SU-DHL-6 (cell line): ENCODE measurements around the gene SEC14L5.

Source experiments
- H2AFZ ChIP-seq: fragments of 200-600 bp; sonication (generic); 2 replicates; pipeline ENCODE4 v1.6.1; 2014; ENCODE audit warnings: low read depth, mild to moderate bottlenecking, moderate library complexity, mixed read lengths, antibody characterized with exemption, low read length; ENCODE audit not compliant: severe bottlenecking
- H3F3A ChIP-seq: fragments of 200-600 bp; shearing (Covaris generic); 2 replicates; pipeline ENCODE4 v1.6.0; 2016; ENCODE audit warnings: antibody characterized with exemption, mild to moderate bottlenecking; ENCODE audit not compliant: insufficient read depth
- H3K27ac ChIP-seq: fragments of 200-600 bp; sonication (generic); 2 replicates; pipeline ENCODE4 v1.5.1; 2016; ENCODE audit warnings: low read depth, mild to moderate bottlenecking, low read length, moderate library complexity, mixed read lengths
- H3K27me3 ChIP-seq: fragments of 200-600 bp; sonication (generic), shearing (Covaris generic); 2 replicates; pipeline ENCODE4 v1.6.0; 2014; ENCODE audit warnings: mild to moderate bottlenecking, low read length
- H3K36me3 ChIP-seq: fragments of 200-600 bp; sonication (generic); 2 replicates; pipeline ENCODE4 v1.6.1; 2014; ENCODE audit warnings: mild to moderate bottlenecking, low read length, mixed read lengths
- H3K4me2 ChIP-seq: fragments of 300-600, 200-600 bp; shearing (Covaris generic), sonication (generic); 2 replicates; pipeline ENCODE4 v1.6.0; 2014; ENCODE audit warnings: low read length, low read depth, mild to moderate bottlenecking; ENCODE audit not compliant: poor library complexity, severe bottlenecking
- H3K4me3 ChIP-seq: fragments of 200-600 bp; sonication (generic); 2 replicates; pipeline ENCODE4 v1.5.1; 2014; ENCODE audit warnings: antibody characterized with exemption, low read length, mild to moderate bottlenecking, mixed read lengths; ENCODE audit not compliant: insufficient read depth, poor library complexity, severe bottlenecking
- H3K79me2 ChIP-seq: fragments of 200-600 bp; sonication (generic); 2 replicates; pipeline ENCODE4 v1.6.1; 2014; ENCODE audit warnings: mild to moderate bottlenecking, low read length, moderate library complexity; ENCODE audit not compliant: insufficient read depth
- H3K9ac ChIP-seq: fragments of 200-600 bp; sonication (generic); 2 replicates; pipeline ENCODE4 v1.7.0; 2014; ENCODE audit warnings: mild to moderate bottlenecking, low read length
- H3K9me2 ChIP-seq: fragments of 200-600 bp; sonication (generic); replicated peaks from 2 replicates; pipeline ENCODE4 v1.6.1; 2014; ENCODE audit warnings: low read length; ENCODE audit not compliant: insufficient read depth
- H3K9me3 ChIP-seq: fragments of 200-600 bp; sonication (generic); 2 replicates; pipeline ENCODE4 v1.6.1; 2014; ENCODE audit warnings: low read length, mixed read lengths; ENCODE audit not compliant: insufficient read depth
- H4K20me1 ChIP-seq: fragments of 200-600 bp; sonication (generic); 2 replicates; pipeline ENCODE4 v1.6.1; 2014; ENCODE audit warnings: low read depth, mild to moderate bottlenecking, antibody characterized with exemption, low read length, moderate library complexity, mixed read lengths
- CTCF ChIP-seq: fragments of 200-600 bp; sonication (generic); IDR thresholded peaks from one replicate; pipeline ENCODE4 v1.5.1; 2017; ENCODE audit warnings: antibody characterized with exemption, mild to moderate bottlenecking, low read length, moderate library complexity; ENCODE audit not compliant: insufficient read depth, poor library complexity, severe bottlenecking
- EZH2phosphoT487 ChIP-seq: fragments of 200-600 bp; sonication (generic), shearing (Covaris generic); conservative IDR thresholded peaks from 2 replicates; pipeline ENCODE4 v1.6.1; 2018; ENCODE audit warnings: mild to moderate bottlenecking, antibody characterized with exemption, low read length, moderate library complexity, mixed read lengths

Gene SEC14L5

GRCh38 chr16:4987250-4987579 lies 29.1 kb downstream of the SEC14L5 start:
- H3K36me3 ChIP-seq = no peaks in the 10 kb centered on the region
- no peaks in the 10 kb centered on the region for H3K79me2 ChIP-seq
- TF ChIP-seq CTCF (no peak), EZH2phosphoT487 (no peak)
- no peak overlapping the region for H3K4me2 ChIP-seq
- no peak overlapping the region for H2AFZ ChIP-seq
- no peak overlapping the region for H3K4me3 ChIP-seq
- H3K27me3 ChIP-seq = 0 out of 2 replicates have a peak, but pooled peaks cover 2% of the 10 kb centered on the region
- H3F3A ChIP-seq = no peaks in the 10 kb centered on the region
- no peaks in the 10 kb centered on the region for H3K9me2 ChIP-seq
- no peak overlapping the region for H3K9ac ChIP-seq
- no peak overlapping the region for H3K27ac ChIP-seq
- H3K9me3 ChIP-seq = peaks cover 4% of the 10 kb centered on the region; the same call in 1 of the 2 replicates
- no peaks in the 10 kb centered on the region for H4K20me1 ChIP-seq

GRCh38 chr16:4987580-4988374 lies 29.6 kb downstream of the SEC14L5 start:
- TF ChIP-seq EZH2phosphoT487 (no peak), CTCF (no peak)
- no peaks in the 10 kb centered on the region for H3K36me3 ChIP-seq
- no peaks in the 10 kb centered on the region for H4K20me1 ChIP-seq
- H3K27me3 ChIP-seq = 0 out of 2 replicates have a peak, but pooled peaks cover 2% of the 10 kb centered on the region
- H3K4me3 ChIP-seq = no peak overlapping the region
- H3F3A ChIP-seq = no peaks in the 10 kb centered on the region
- H3K9me2 ChIP-seq = no peaks in the 10 kb centered on the region
- H3K79me2 ChIP-seq = no peaks in the 10 kb centered on the region
- no peak overlapping the region for H3K9ac ChIP-seq
- no peak overlapping the region for H3K4me2 ChIP-seq
- H3K27ac ChIP-seq = no peak overlapping the region
- no peak overlapping the region for H2AFZ ChIP-seq
- peaks cover 4% of the 10 kb centered on the region; the same call in 1 of the 2 replicates for H3K9me3 ChIP-seq

- Histone ChIP-seq H3K4me3 (no peak overlapping the region), H3K4me2 (no peak overlapping the region)
Observed at GRCh38 chr16:4988647-4989046, 30.5 kb downstream of the SEC14L5 start.

More at GRCh38 chr16:4988647-4989046, 30.5 kb downstream of the SEC14L5 start:
- Histone ChIP-seq H3K27me3 (0 out of 2 replicates have a peak, but pooled peaks cover 2% of the 10 kb centered on the region), H3K9ac (no peak overlapping the region), H2AFZ (no peak overlapping the region), H3K9me3 (peaks cover 4% of the 10 kb centered on the region; the same call in 1 of the 2 replicates), H3K9me2 (no peaks in the 10 kb centered on the region), H4K20me1 (no peaks in the 10 kb centered on the region), H3F3A (no peaks in the 10 kb centered on the region), H3K36me3 (no peaks in the 10 kb centered on the region), H3K79me2 (no peaks in the 10 kb centered on the region), H3K27ac (no peak overlapping the region)
- TF ChIP-seq EZH2phosphoT487 (no peak), CTCF (no peak)
